K562 (cell line): ENCODE results near the gene WDR54. TPM values are rescaled to one million over a fixed set of nuclear protein-coding genes. Genes with fewer than 3 reads are reported as not detected.

Experiments used
- ATAC-seq: fragments of 200-7000 bp; cut with Tn5 transposase; 3 replicates; pipeline ENCODE4 v1.9.1; 2020; ENCODE audit warnings: moderate library complexity
- BruUV-seq: library from RNA; stranded (reverse); fragments of 400-500 nt; replicated peaks from 2 replicates; lab custom pipeline; 2021; lab: Mats Ljungman, UMichigan
- CTCF ChIA-PET: fragments of 300-600 bp; formaldehyde crosslinking; extraction: SDS; loops from one replicate; lab custom pipeline; 2021; ENCODE audit warnings: low intra/inter-chr PET ratio; lab: Yijun Ruan, JAX
- POLR2A ChIA-PET: fragments of 300-600, 350-650 bp; sonication (Branson Sonifier 250); formaldehyde crosslinking; extraction: SDS; loops from one replicate; lab custom pipeline; 2021; ENCODE audit warnings: antibody characterized with exemption, inconsistent platforms; lab: Yijun Ruan, JAX
- DNase-seq, 4 experiments: peaks; one replicate each; pipeline versions ENCODE4 v3.0.0 to v3.0.0-alpha.2; 2011 to 2018; ENCODE audit warnings: low spot score in 3 of 4, mixed read lengths in 3 of 4; ENCODE audit errors: extremely low read depth in 1 of 4
- FAIRE-seq: peaks from 2 replicates; lab custom pipeline; 2011; peaks lifted over from hg19 to GRCh38; lab: Jason Lieb, UNC
- H2AFZ ChIP-seq: 2 replicates; pipeline ENCODE4 v1.6.0; 2011; ENCODE audit warnings: low read depth, low read length, control low read depth, inconsistent platforms
- H3K27ac ChIP-seq: fragments of 200-600 bp; 3 replicates; pipeline ENCODE4 v1.8.0; 2011; ENCODE audit warnings: low read depth, mild to moderate bottlenecking, control low read depth, inconsistent platforms, low read length, moderate library complexity, mixed read lengths; ENCODE audit errors: extremely low read depth
- H3K27me3 ChIP-seq, 2 experiments: fragments of 300-600 bp in 1 of 2; 2 replicates in 1 of 2; 3 replicates in 1 of 2; pipeline versions ENCODE4 v1.6.0 to v1.8.0; 2011; ENCODE audit warnings: inconsistent platforms in 2 of 2, low read length in 2 of 2, mild to moderate bottlenecking in 1 of 2, mixed read lengths in 1 of 2, moderate library complexity in 1 of 2; ENCODE audit not compliant: control insufficient read depth in 2 of 2, insufficient read depth in 2 of 2
- H3K36me3 ChIP-seq: fragments of 300-600 bp; 3 replicates; pipeline ENCODE4 v1.8.0; 2011; ENCODE audit warnings: mild to moderate bottlenecking, low read length, inconsistent platforms; ENCODE audit not compliant: control insufficient read depth, insufficient read depth
- H3K4me1 ChIP-seq, 2 experiments: fragments of 200-600 bp in 1 of 2; replicated peaks in 1 of 2; 2 replicates in 1 of 2; 3 replicates in 1 of 2; pipeline versions ENCODE4 v1.5.1 to v1.8.0; 2011; ENCODE audit warnings: inconsistent platforms in 2 of 2, low read length in 2 of 2, mild to moderate bottlenecking in 1 of 2, mixed read lengths in 1 of 2, moderate library complexity in 1 of 2; ENCODE audit not compliant: control insufficient read depth in 2 of 2, insufficient read depth in 2 of 2
- H3K4me2 ChIP-seq: 2 replicates; pipeline ENCODE4 v1.6.1; 2011; ENCODE audit warnings: low read length, control low read depth, inconsistent platforms, mixed read lengths; ENCODE audit not compliant: insufficient read depth
- H3K4me3 ChIP-seq: fragments of 200-600 bp; sonication (generic), shearing (Covaris generic); 2 replicates; pipeline ENCODE4 v1.5.1; 2016; ENCODE audit warnings: control low read depth, inconsistent platforms
- H3K79me2 ChIP-seq: fragments of 200-600 bp; 3 replicates; pipeline ENCODE4 v1.8.0; 2011; ENCODE audit warnings: low read length, inconsistent platforms; ENCODE audit not compliant: control insufficient read depth, insufficient read depth
- H3K9ac ChIP-seq, 2 experiments: 2 replicates each; pipeline versions ENCODE4 v1.6.0 to v1.6.1; 2011; ENCODE audit warnings: low read depth in 2 of 2, low read length in 2 of 2, control low read depth in 1 of 2, inconsistent platforms in 1 of 2, mild to moderate bottlenecking in 1 of 2, mixed read lengths in 1 of 2; ENCODE audit not compliant: insufficient read depth in 1 of 2
- H3K9me1 ChIP-seq: one replicate; pipeline ENCODE4 v1.6.0; 2011; ENCODE audit warnings: inconsistent platforms, mild to moderate bottlenecking, low read length, moderate library complexity; ENCODE audit not compliant: control insufficient read depth, insufficient read depth
- H3K9me3 ChIP-seq: replicated peaks from 2 replicates; pipeline ENCODE4 v1.5.1; 2011; ENCODE audit warnings: low read depth, low read length, inconsistent platforms; ENCODE audit not compliant: control insufficient read depth, insufficient read depth
- H4K20me1 ChIP-seq: replicated peaks from 2 replicates; pipeline ENCODE4 v1.6.1; 2011; ENCODE audit warnings: low read length, inconsistent platforms, mixed read lengths; ENCODE audit not compliant: control insufficient read depth, insufficient read depth
- ATF3 ChIP-seq, 2 experiments: fragments of 450-650 bp in 1 of 2; sonication (generic) in 1 of 2; formaldehyde crosslinking in 1 of 2; IDR thresholded peaks in 1 of 2; conservative IDR thresholded peaks in 1 of 2; 2 replicates each; pipeline versions ENCODE4 v1.6.1 to v1.8.1; 2016 to 2023; ENCODE audit warnings: mild to moderate bottlenecking in 2 of 2, moderate library complexity in 2 of 2, inconsistent platforms in 1 of 2, missing genetic modification reagents in 1 of 2
- C11orf30 ChIP-seq: fragments of 450-650 bp; IDR thresholded peaks from 2 replicates; pipeline ENCODE4 v1.6.1; 2016; ENCODE audit warnings: low read depth, mild to moderate bottlenecking
- L3MBTL2 ChIP-seq: fragments of 450-650 bp; IDR thresholded peaks from 2 replicates; pipeline ENCODE4 v1.6.1; 2016; ENCODE audit warnings: mild to moderate bottlenecking, moderate library complexity
- MECOM ChIP-seq: fragments of 250-450 bp; sonication (Bioruptor Pico); IDR thresholded peaks from 2 replicates; pipeline ENCODE4 v1.8.0; 2022; ENCODE audit warnings: inconsistent platforms
- MEF2D ChIP-seq: conservative IDR thresholded peaks from 2 replicates; pipeline ENCODE4 v1.6.1; 2016; ENCODE audit warnings: low read depth, missing genetic modification characterization, missing compliant biosample characterization
- PHB2 ChIP-seq: fragments of 450-650 bp; IDR thresholded peaks from 2 replicates; pipeline ENCODE4 v1.6.1; 2017; ENCODE audit warnings: low read depth
- SMAD3 ChIP-seq: fragments of 450-650 bp; formaldehyde crosslinking; conservative IDR thresholded peaks from 2 replicates; pipeline ENCODE4 v1.4.0; 2020; ENCODE audit warnings: mild to moderate bottlenecking
- U2AF2 ChIP-seq: fragments of 200-400 bp; formaldehyde crosslinking; optimal IDR thresholded peaks from 2 replicates; pipeline ENCODE3; 2017; ENCODE audit warnings: low read depth, mild to moderate bottlenecking, low read length
- ZFP91 ChIP-seq: sonication (generic); formaldehyde crosslinking; IDR thresholded peaks from 2 replicates; pipeline ENCODE4 v1.8.0; 2022; ENCODE audit warnings: mild to moderate bottlenecking, missing genetic modification reagents
- ZNF3 ChIP-seq: fragments of 250-450 bp; sonication (Bioruptor Pico); IDR thresholded peaks from 2 replicates; pipeline ENCODE4 v1.5.0; 2021; ENCODE audit warnings: mild to moderate bottlenecking, moderate library complexity
- ZNF551 ChIP-seq: fragments of 250-450 bp; sonication (Bioruptor Pico); IDR thresholded peaks from 2 replicates; pipeline ENCODE4 v1.5.0; 2021; ENCODE audit warnings: mild to moderate bottlenecking, moderate library complexity
- ZNF785 ChIP-seq: fragments of 250-450 bp; sonication (Bioruptor Pico); IDR thresholded peaks from 2 replicates; pipeline ENCODE4 v1.4.0; 2020; ENCODE audit warnings: mild to moderate bottlenecking
- WGBS: fragments of 100-300 bp; shearing (Covaris generic); methylation state at CpG from one replicate; pipeline ENCODE4 v1.1.6; 2016; ENCODE audit warnings: low coverage, mixed read lengths; ENCODE audit not compliant: insufficient coverage; ENCODE audit errors: missing lambda C conversion rate; 5-methylcytosine and 5-hydroxymethylcytosine counted together
- in situ Hi-C: fragments of 300-500 bp; cut with MboI; formaldehyde crosslinking; loops from 4 replicates; pipeline ENCODE4 v1.15.0; 2018; ENCODE audit warnings: inconsistent platforms, mixed read lengths
- intact Hi-C: fragments of 100-400 bp; cut with micrococcal nuclease; formaldehyde crosslinking; loops from 2 replicates; pipeline ENCODE4 v1.14.2; 2022
- polyA plus RNA-seq, 8 experiments: library from polyadenylated mRNA; depleted of rRNA in 4 of 8; stranded (reverse) in 5 of 8; unstranded in 3 of 8; fragments of >200 nt; fragmentation: Nextera tagmentation in 2 of 8; fragmentation: Illumina TruSeq in 1 of 8; extraction: Ambion mirVana in 2 of 8; extraction: Trizol in 1 of 8; gene quantifications; 2 replicates each; pipeline versions ENCODE4 v1.2.1 to v1.2.3, GENCODE V29; 2011 to 2014; ENCODE audit warnings: inconsistent platforms in 1 of 8, missing spikeins in 1 of 8
- total RNA-seq, 7 experiments: library from RNA; depleted of rRNA in 6 of 7; stranded (reverse); fragments of >200 nt in 6 of 7; fragmentation: Illumina TruSeq in 2 of 7; extraction: Trizol in 2 of 7; gene quantifications; 2 replicates each; pipeline versions ENCODE4 v1.2.1 to v1.2.3, GENCODE V29; 2011 to 2021; ENCODE audit warnings: low replicate concordance in 1 of 7

Gene WDR54
- total and polyA plus RNA-seq, 9 of the 15 experiments (the other 6 are each of a cell fraction or from before 2014, with no cell fraction given): 5.2 to 15.2 (median 7.4) TPM

GRCh38 chr2:74381751-74382150 lies 39.8 kb upstream of the WDR54 start:
- no peak for FAIRE-seq
- intact Hi-C loops (no loop called here), in situ Hi-C loops (no loop called here)
- Histone ChIP-seq H3K27ac (no peak overlapping the region), H3K27me3 (no peaks in the 10 kb centered on the region), H3K4me1 (peaks cover 8 to 17% of the 10 kb centered on the region in 2 experiments; a peak in 4 of 5 replicates), H3K9ac (no peak overlapping the region), H3K4me3 (no peak overlapping the region), H3K36me3 (peaks cover 20% of the 10 kb centered on the region; the same call in 2 of the 3 replicates), H3K79me2 (peaks cover 12% of the 10 kb centered on the region; the same call in 2 of the 3 replicates), H3K9me3 (no peaks in the 10 kb centered on the region), H4K20me1 (peaks cover 3% of the 10 kb centered on the region; the same call in 1 of the 2 replicates), H3K4me2 (no peak overlapping the region), H2AFZ (no peak overlapping the region), H3K9me1 (no peaks in the 10 kb centered on the region)
- TF ChIP-seq ZNF551 (CRISPR knock-in tag) (no peak), MEF2D (tag) (no peak), PHB2 (no peak), U2AF2 (no peak), L3MBTL2 (no peak), ZNF785 (CRISPR knock-in tag) (no peak), SMAD3 (CRISPR knock-in tag) (no peak), ZNF3 (CRISPR knock-in tag) (no peak), MECOM (CRISPR knock-in tag) (no peak), ZFP91 (CRISPR knock-in tag) (no peak), ATF3 (IDR thresholded peaks at IDR 0.05) (no peak), ATF3 (CRISPR knock-in tag; conservative IDR thresholded peaks at IDR 0.05) (no peak), C11orf30 (no peak)
- no TSS peak for BruUV-seq
- POLR2A ChIA-PET: interaction anchor here (1.1 to 1.8 kb wide), 2 partner anchors 10 to 15 kb away, joined by 3 to 10 read pairs; no protein-coding TSS in a partner anchor
- no peak for DNase-seq
- CTCF ChIA-PET: no interaction called here
- WGBS: 81% methylated on average over 3 of the region's 3 CpGs
- ATAC-seq: no peak
